Measurements from ENCODE around the gene NCBP2.

DNA sequence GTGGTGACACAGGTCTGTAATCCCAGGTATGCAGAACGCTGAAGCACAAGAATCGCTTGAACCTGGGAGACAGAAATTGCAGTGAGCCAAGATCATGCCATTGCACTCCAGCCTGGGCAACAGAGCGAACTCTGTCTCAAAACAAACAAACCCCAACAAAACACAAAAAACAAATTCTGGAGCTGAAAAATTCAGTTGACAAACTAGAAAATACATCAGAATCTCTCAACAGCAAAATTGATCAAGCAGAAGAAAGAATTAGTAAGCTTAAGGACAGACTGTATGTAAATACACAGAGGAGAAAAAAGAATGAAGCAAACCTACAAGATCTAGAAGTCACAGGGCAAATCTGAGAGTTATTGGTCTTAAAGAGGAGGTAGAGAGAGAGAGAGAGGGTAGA is 25.3 kb downstream of the NCBP2 start:
- TF ChIP-seq FOXA1 (IDR thresholded peaks at IDR 0.05) (no peak), SUZ12 (IDR thresholded peaks at IDR 0.05) (no peak), ARNT (IDR thresholded peaks at IDR 0.05) (no peak), ELF4 (IDR thresholded peaks at IDR 0.05) (no peak), SP1 (IDR thresholded peaks at IDR 0.05) (no peak), FOXM1 (IDR thresholded peaks at IDR 0.05; ENCODE audit: borderline replicate concordance) (no peak), TARDBP (IDR thresholded peaks at IDR 0.05) (no peak)
